CD4-positive, alpha-beta memory T cell (primary cell): Measurements from ENCODE around the gene COL7A1. TPM values are rescaled to one million over a fixed set of nuclear protein-coding genes. Genes with fewer than 3 reads are reported as not detected.

Experiments
- CTCF ChIA-PET: fragments of 350-600 bp; sonication (Branson Sonifier 250); formaldehyde crosslinking; loops from one replicate; lab custom pipeline; 2021; ENCODE audit warnings: inconsistent platforms; ENCODE audit not compliant: partially characterized antibody; lab: Charles Lee
- POLR2A ChIA-PET: fragments of 350-600 bp; sonication (Branson Sonifier 250); formaldehyde crosslinking; loops from one replicate; lab custom pipeline; 2021; ENCODE audit not compliant: partially characterized antibody; lab: Charles Lee
- DNase-seq, 5 donors: peaks; one replicate each; pipeline versions ENCODE4 v3.0.0 to v3.0.0-alpha.2; 2020 to 2022; ENCODE audit warnings: mixed read lengths in 1 of 5
- H3K27ac ChIP-seq: one replicate; pipeline ENCODE4 v1.7.0; 2013; ENCODE audit warnings: low read depth, low read length
- H3K27me3 ChIP-seq: 2 replicates; pipeline ENCODE4 v1.7.0; 2013; ENCODE audit warnings: mild to moderate bottlenecking, low read length, moderate library complexity; ENCODE audit not compliant: insufficient read depth
- H3K36me3 ChIP-seq: 2 replicates; pipeline ENCODE4 v1.7.0; 2013; ENCODE audit warnings: mild to moderate bottlenecking, low read length, moderate library complexity; ENCODE audit not compliant: insufficient read depth
- H3K4me1 ChIP-seq: 2 replicates; pipeline ENCODE4 v1.7.0; 2013; ENCODE audit warnings: mild to moderate bottlenecking, low read length, moderate library complexity; ENCODE audit not compliant: insufficient read depth
- H3K4me3 ChIP-seq, 2 donors: one replicate each; pipeline ENCODE4 v1.7.0; 2013; ENCODE audit warnings: low read length in 2 of 2, mild to moderate bottlenecking in 1 of 2
- H3K9me3 ChIP-seq, 2 donors: one replicate each; pipeline ENCODE4 v1.7.0; 2013; ENCODE audit warnings: low read length in 2 of 2, control low read depth in 1 of 2; ENCODE audit not compliant: control insufficient read depth in 1 of 2
- H3K27ac Mint-ChIP-seq, 7 donors: one replicate each; pipeline ENCODE4 v1.8.0; 2020 to 2021; ENCODE audit warnings: mixed read lengths in 7 of 7, mild to moderate bottlenecking in 6 of 7, inconsistent platforms in 3 of 7, moderate library complexity in 3 of 7
- H3K27me3 Mint-ChIP-seq, 2 donors: one replicate each; pipeline ENCODE4 v1.8.0; 2020 to 2021; ENCODE audit warnings: mixed read lengths in 2 of 2
- H3K36me3 Mint-ChIP-seq, 2 donors: one replicate each; pipeline ENCODE4 v1.8.0; 2020 to 2021; ENCODE audit warnings: mixed read lengths in 2 of 2, inconsistent platforms in 1 of 2, mild to moderate bottlenecking in 1 of 2
- H3K4me1 Mint-ChIP-seq, 4 donors: one replicate each; pipeline ENCODE4 v1.8.0; 2020 to 2021; ENCODE audit warnings: mixed read lengths in 4 of 4, mild to moderate bottlenecking in 1 of 4
- H3K4me3 Mint-ChIP-seq, 8 donors: one replicate each; pipeline ENCODE4 v1.8.0; 2020 to 2021; ENCODE audit warnings: mixed read lengths in 8 of 8, mild to moderate bottlenecking in 7 of 8, moderate library complexity in 6 of 8, inconsistent platforms in 3 of 8
- H3K9me3 Mint-ChIP-seq, 8 donors: one replicate each; pipeline ENCODE4 v1.8.0; 2020 to 2021; ENCODE audit warnings: mixed read lengths in 8 of 8, mild to moderate bottlenecking in 5 of 8, inconsistent platforms in 3 of 8, moderate library complexity in 1 of 8
- intact Hi-C: fragments of 100-400 bp; cut with micrococcal nuclease; formaldehyde crosslinking; loops from one replicate; pipeline ENCODE4 v1.15.1; 2023
- polyA plus RNA-seq, 2 donors: library from polyadenylated mRNA; unstranded; fragments of 300-500 nt; fragmentation: Illumina TruSeq; gene quantifications; one replicate each; pipeline ENCODE4 v1.2.3, GENCODE V29; 2021
- total RNA-seq, 2 experiments: library from RNA; stranded (reverse); gene quantifications; one replicate each; pipeline ENCODE4 v1.2.3, GENCODE V29; 2021

The COL7A1 gene
- total and polyA plus RNA-seq, 4 experiments from 2014 or later, result 1.2 to 1.9 TPM; not detected in 2

GRCh38 chr3:48619541-48620524, 24.7 kb upstream of the COL7A1 start:
- Histone ChIP-seq H3K27me3 (no peaks in the 10 kb centered on the region), H3K4me3 (no peak overlapping the region), H3K4me1 (peaks cover 5% of the 10 kb centered on the region), H3K27ac (no peak overlapping the region), H3K36me3 (no peaks in the 10 kb centered on the region), H3K9me3 (peaks cover 5 to 12% of the 10 kb centered on the region in 2 donors)
- H3K27ac Mint-ChIP-seq, result no peak overlapping the region
- no peaks in the 10 kb centered on the region for H3K36me3 Mint-ChIP-seq
- no peaks in the 10 kb centered on the region for H3K27me3 Mint-ChIP-seq
- H3K4me3 Mint-ChIP-seq, result no peak overlapping the region
- DNase-seq, result no peak
- ChIA-PET POLR2A (no interaction called here), CTCF (no interaction called here)
- H3K9me3 Mint-ChIP-seq, result peaks cover 0 to 18% (median 12%) of the 10 kb centered on the region in 8 donors
- intact Hi-C loops, result no loop called here
- peaks cover 5 to 12% (median 7%) of the 10 kb centered on the region in 4 donors for H3K4me1 Mint-ChIP-seq

GRCh38 chr3:48617559-48617958, 22.4 kb upstream of the COL7A1 start:
- Histone ChIP-seq H3K36me3 (no peaks in the 10 kb centered on the region), H3K4me3 (no peak overlapping the region), H3K27me3 (no peaks in the 10 kb centered on the region), H3K4me1 (no peaks in the 10 kb centered on the region), H3K9me3 (peaks cover 5 to 12% of the 10 kb centered on the region in 2 donors), H3K27ac (no peak overlapping the region)
- ChIA-PET POLR2A (no interaction called here), CTCF (no interaction called here)
- Mint-ChIP-seq H3K4me1 (no peaks in the 10 kb centered on the region), H3K4me3 (no peak overlapping the region), H3K27ac (no peak overlapping the region), H3K36me3 (no peaks in the 10 kb centered on the region), H3K9me3 (peaks cover 0 to 18% (median 12%) of the 10 kb centered on the region in 8 donors), H3K27me3 (no peaks in the 10 kb centered on the region)
- DNase-seq, result no peak
- intact Hi-C loops, result no loop called here

- Mint-ChIP-seq H3K27ac (peak overlapping the region in 1 of 7 donors; percentile 11), H3K4me3 (no peak overlapping the region), H3K9me3 (peaks cover 0 to 17% (median 12%) of the 10 kb centered on the region in 8 donors), H3K36me3 (peaks cover 0 to 3% of the 10 kb centered on the region in 2 donors), H3K27me3 (no peaks in the 10 kb centered on the region), H3K4me1 (peaks cover 4 to 8% (median 6%) of the 10 kb centered on the region in 4 donors)
- Histone ChIP-seq H3K27me3 (no peaks in the 10 kb centered on the region), H3K4me1 (peaks cover under 1% of the 10 kb centered on the region), H3K4me3 (no peak overlapping the region), H3K36me3 (no peaks in the 10 kb centered on the region), H3K27ac (no peak overlapping the region), H3K9me3 (peaks cover 5 to 12% of the 10 kb centered on the region in 2 donors)
- no peak for DNase-seq
- intact Hi-C loops, result no loop called here
- ChIA-PET CTCF (interaction anchor here (0.7 kb wide), 1 partner anchor 58 kb away, joined by 3 read pairs; the partner anchor contains the start of gene PFKFB4), POLR2A (no interaction called here)
Measured at GRCh38 chr3:48614044-48614443, 18.9 kb upstream of the COL7A1 start.

- Mint-ChIP-seq H3K9me3 (peaks cover 0 to 9% (median 5%) of the 10 kb centered on the region in 8 donors), H3K4me3 (peak overlapping the region in 1 of 8 donors; percentile 57), H3K4me1 (peaks cover 12 to 24% (median 16%) of the 10 kb centered on the region in 4 donors), H3K27ac (no peak overlapping the region), H3K27me3 (no peaks in the 10 kb centered on the region), H3K36me3 (peaks cover 7 to 11% of the 10 kb centered on the region in 2 donors)
- Histone ChIP-seq H3K4me3 (no peak overlapping the region), H3K27me3 (no peaks in the 10 kb centered on the region), H3K36me3 (no peaks in the 10 kb centered on the region), H3K9me3 (peaks cover 2 to 5% of the 10 kb centered on the region in 2 donors), H3K27ac (no peak overlapping the region), H3K4me1 (peaks cover 10% of the 10 kb centered on the region)
- ChIA-PET POLR2A (interaction anchor here (1.3 kb wide), 1 partner anchor 12 kb away, joined by 3 read pairs; no protein-coding TSS in a partner anchor), CTCF (interaction anchor here (0.6 to 2.2 kb wide), 4 partner anchors 22 to 734 kb away, joined by 3 to 19 read pairs (median 4); partner anchors contain the start of gene SLC26A6)
- no peak for DNase-seq
- intact Hi-C loops, result no loop called here
Measured at GRCh38 chr3:48612309-48612708, 17.2 kb upstream of the COL7A1 start.

GRCh38 chr3:48609088-48610005, 14.2 kb upstream of the COL7A1 start, which contains the start of gene UQCRC1:
TSS of gene UQCRC1 (minus strand) at chr3:48609646. CDS start at chr3:48609620, 26 bp downstream.
- POLR2A ChIA-PET, result interaction anchor here (1.0 to 1.5 kb wide), 6 partner anchors 25 to 209 kb away, joined by 3 to 12 read pairs (median 3); partner anchors contain the start of gene SLC26A6

GRCh38 chr3:48607519-48607918, 12.4 kb upstream of the COL7A1 start:
- H3K4me3 Mint-ChIP-seq, result peak overlapping the region in 1 of 8 donors; percentile 39
- H3K27ac ChIP-seq, result no peak overlapping the region

More at GRCh38 chr3:48609088-48610005, 14.2 kb upstream of the COL7A1 start, which contains the start of gene UQCRC1:
- no peaks in the 10 kb centered on the region for H3K27me3 Mint-ChIP-seq
- intact Hi-C loops, result loop anchor here (1.0 to 2.0 kb wide), 5 partner anchors 25 to 208 kb away; partner anchors contain the start of genes NCKIPSD and SLC26A6
- peak within 1 kb of the TSS; percentile 89 for H3K27ac ChIP-seq
- no peaks in the 10 kb centered on the region for H3K9me3 Mint-ChIP-seq
- H3K4me3 Mint-ChIP-seq, result peak within 1 kb of the TSS; percentile 93 to 100 (median 98)
- H3K4me3 ChIP-seq, result peak within 1 kb of the TSS; percentile 76 to 83
- peak within 1 kb of the TSS; percentile 95 to 100 (median 98) for H3K27ac Mint-ChIP-seq
- peak; percentile 87 to 94 (median 93) for DNase-seq
- peaks cover 12 to 24% (median 19%) of the 10 kb centered on the region in 4 donors for H3K4me1 Mint-ChIP-seq
- peaks cover 12 to 30% of the 10 kb centered on the region in 2 donors for H3K36me3 Mint-ChIP-seq
- H3K9me3 ChIP-seq, result no peaks in the 10 kb centered on the region
- no peaks in the 10 kb centered on the region for H3K27me3 ChIP-seq
- CTCF ChIA-PET, result interaction anchor here (0.5 to 1.2 kb wide), 8 partner anchors 25 to 1340 kb away, joined by 3 to 6 read pairs (median 4); partner anchors contain the start of gene PFKFB4
- peaks cover 10% of the 10 kb centered on the region for H3K4me1 ChIP-seq
- H3K36me3 ChIP-seq, result peaks cover 12% of the 10 kb centered on the region

More at GRCh38 chr3:48607519-48607918, 12.4 kb upstream of the COL7A1 start:
- ChIA-PET CTCF (no interaction called here), POLR2A (interaction anchor here (1.0 kb wide), 1 partner anchor 54 kb away, joined by 3 read pairs; no protein-coding TSS in a partner anchor)
- H3K4me1 ChIP-seq, result peaks cover 10% of the 10 kb centered on the region
- H3K9me3 Mint-ChIP-seq, result no peaks in the 10 kb centered on the region
- H3K36me3 ChIP-seq, result peaks cover 31% of the 10 kb centered on the region
- no peaks in the 10 kb centered on the region for H3K27me3 ChIP-seq
- DNase-seq, result no peak
- no peaks in the 10 kb centered on the region for H3K27me3 Mint-ChIP-seq
- H3K4me1 Mint-ChIP-seq, result peaks cover 13 to 24% (median 19%) of the 10 kb centered on the region in 4 donors
- H3K4me3 ChIP-seq, result no peak overlapping the region
- intact Hi-C loops, result no loop called here
- peaks cover 20 to 46% of the 10 kb centered on the region in 2 donors for H3K36me3 Mint-ChIP-seq
- H3K27ac Mint-ChIP-seq, result peak overlapping the region in 1 of 7 donors; percentile 18
- no peaks in the 10 kb centered on the region for H3K9me3 ChIP-seq
